ENCODE results near the gene FAM163A.

Gene FAM163A

GRCh38 chr1:179750630-179751029 lies 7.5 kb downstream of the FAM163A start:
- DNase-seq (ENCODE audit: low spot score) (no peak), FAIRE-seq (no peak)

DNA sequence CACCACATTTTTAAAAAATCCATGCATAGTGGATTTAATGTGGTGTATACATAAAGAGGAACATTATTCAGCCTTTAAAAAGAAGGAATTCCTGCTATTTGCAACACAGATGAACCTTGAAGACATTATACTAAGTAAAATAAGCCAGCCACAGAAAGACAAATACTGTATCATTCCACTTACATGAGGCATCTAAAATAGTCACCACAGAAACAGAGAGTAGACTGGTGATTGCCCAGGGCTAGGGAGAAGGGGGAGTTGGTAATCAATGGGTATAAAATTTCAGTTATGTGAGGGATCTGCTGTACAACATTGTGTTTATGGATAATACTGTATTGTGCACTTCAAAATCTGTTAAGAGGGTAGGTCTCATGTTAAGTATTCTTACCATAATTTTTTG lies 10.0 kb downstream of the FAM163A start:
- FAIRE-seq (no peak), DNase-seq (ENCODE audit: low spot score) (no peak)

GRCh38 chr1:179754041-179754624 lies 11.0 kb downstream of the FAM163A start:
- FAIRE-seq (no peak), DNase-seq (ENCODE audit: low spot score) (no peak)

DNA sequence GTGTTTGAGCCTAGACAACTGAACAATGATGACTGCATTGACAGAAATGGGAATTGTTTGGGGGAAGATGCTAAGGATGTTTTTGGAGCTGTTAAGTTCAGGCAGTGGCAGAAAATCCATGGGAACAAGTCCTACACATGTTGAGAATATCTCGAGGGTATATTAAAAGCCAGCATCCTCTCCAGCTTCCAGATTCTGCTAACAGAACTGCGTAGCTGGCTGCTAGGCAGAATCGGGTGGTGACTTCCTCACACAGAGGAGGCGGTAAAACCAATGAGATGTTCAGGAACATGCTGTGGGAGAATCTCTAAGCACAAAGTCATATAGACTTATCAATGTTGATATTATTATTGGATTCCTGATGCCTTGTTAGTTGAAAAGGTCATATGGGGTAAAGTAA lies 14.8 kb downstream of the FAM163A start:
- DNase-seq (ENCODE audit: low spot score), result no peak
- no peak for FAIRE-seq

- no peak for DNase-seq (ENCODE audit: low spot score)
- no peak for FAIRE-seq
Measured at GRCh38 chr1:179760521-179760920, 17.4 kb downstream of the FAM163A start.

DNA sequence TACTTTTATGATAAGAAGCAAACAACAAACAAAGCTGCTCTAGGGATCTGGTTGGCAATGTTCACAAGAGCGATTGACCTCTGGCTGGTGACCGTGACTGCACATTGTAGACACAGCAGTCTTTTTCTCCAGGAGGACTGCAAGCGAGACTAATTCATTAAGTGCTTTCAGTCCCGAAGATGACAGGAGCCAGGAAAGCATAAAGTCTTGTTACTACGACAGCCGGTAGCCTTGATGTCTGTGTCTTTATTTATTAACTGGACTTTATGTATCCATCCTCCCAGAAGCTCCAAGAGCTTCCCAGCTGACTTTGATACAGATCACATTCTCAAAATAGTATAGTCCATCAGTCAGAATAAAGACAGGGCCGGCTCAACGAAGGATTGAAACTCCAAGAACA lies 18.2 kb downstream of the FAM163A start:
- no peak for DNase-seq (ENCODE audit: low spot score)
- no peak for FAIRE-seq

DNA sequence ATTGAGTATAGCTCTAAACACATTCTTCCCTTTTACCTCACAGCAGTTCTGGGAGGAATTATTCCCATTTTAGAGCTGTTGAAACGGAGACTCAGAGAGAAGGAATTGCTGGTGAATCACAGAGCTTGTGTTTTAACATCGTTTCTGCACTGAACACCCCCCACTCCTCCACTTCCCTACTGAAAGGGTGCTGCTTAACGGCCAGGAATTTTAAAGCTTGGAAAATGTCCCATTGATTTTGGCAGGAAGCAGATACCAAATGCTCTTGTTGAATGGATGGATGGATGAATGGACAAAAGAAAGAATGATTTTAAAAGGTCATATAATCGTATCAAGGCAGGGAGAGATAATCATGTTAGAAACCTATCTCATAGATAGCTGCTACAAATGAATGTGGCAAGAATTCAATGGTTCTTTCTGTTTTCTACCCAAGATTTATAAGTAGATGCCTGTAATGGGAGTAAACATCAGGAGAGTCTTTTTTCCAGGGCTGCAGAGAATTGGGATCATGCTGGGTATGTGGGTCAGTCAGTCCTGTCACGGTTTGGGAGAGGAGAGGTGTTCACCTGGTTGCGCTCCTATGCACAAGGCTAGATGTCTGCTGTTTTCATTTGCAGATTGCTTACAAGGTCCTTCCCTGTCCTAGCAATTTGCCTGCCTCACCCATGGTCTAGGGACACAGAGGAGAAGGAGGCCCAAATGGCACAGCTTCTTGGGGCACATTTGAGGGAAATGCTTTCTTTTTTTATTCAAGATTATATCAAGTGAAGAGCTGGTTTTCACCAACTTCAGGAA lies 19.0 kb downstream of the FAM163A start:
- DNase-seq (ENCODE audit: low spot score) (no peak), FAIRE-seq (no peak)

- FAIRE-seq (no peak), DNase-seq (ENCODE audit: low spot score) (no peak)
Measured at GRCh38 chr1:179767177-179767581, 24.1 kb downstream of the FAM163A start.

GRCh38 chr1:179767996-179768395 lies 24.9 kb downstream of the FAM163A start:
- no peak for DNase-seq (ENCODE audit: low spot score)
- no peak for FAIRE-seq

DNA sequence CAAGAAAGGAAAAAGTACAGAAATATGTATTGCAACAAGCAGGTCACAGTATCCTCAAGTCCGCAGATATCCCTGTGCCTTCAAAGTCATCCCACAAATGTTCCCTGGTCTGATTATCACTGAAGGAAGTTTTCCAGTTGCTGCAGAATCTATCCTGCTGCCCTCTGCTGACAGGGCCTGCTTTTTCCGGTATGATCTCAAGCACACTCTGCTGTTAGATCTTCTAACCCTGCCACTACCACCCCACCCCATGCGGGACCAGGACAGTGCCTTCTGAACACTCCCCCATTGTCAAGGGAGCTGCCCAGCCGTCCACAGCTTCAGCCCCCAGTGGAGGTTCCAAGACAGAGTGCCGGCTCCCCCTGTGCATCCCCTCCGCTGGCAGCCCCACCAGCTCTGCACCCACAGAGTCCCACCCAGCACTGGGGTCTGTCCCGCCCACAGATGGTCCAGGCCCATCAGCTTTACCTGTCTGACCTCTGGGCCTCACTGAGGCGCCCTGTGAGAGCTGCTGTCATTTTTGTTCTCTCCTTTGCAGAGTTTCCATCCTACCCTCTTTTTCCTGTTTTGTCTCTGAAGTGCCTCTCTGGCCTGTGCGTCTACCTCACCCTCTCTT lies 27.9 kb downstream of the FAM163A start:
- DNase-seq (ENCODE audit: low spot score) (no peak), FAIRE-seq (no peak)

GRCh38 chr1:179773264-179773663 lies 30.2 kb downstream of the FAM163A start:
- FAIRE-seq, result no peak
- DNase-seq (ENCODE audit: low spot score), result no peak

DNA sequence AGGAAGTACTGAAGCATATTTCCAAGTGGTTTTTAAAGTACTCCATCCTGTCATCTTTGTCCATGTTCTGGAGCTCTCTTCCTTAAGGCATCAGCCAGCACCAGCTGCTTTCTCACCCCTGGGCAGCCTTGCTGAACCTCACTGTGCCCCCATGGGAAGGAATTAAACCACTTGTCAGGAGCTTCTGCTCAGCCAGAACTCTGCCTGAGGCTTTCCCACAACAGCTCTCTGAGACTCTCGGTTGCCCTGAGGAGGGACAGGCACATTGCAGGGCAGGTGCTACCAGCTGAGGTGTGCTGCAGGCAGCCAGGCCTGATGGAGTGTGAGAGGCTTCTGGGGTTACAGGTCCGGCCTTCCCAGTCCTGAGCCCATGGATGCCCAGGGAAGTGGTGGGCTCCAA lies 30.9 kb downstream of the FAM163A start:
- FAIRE-seq (no peak), DNase-seq (ENCODE audit: low spot score) (no peak)

DNA sequence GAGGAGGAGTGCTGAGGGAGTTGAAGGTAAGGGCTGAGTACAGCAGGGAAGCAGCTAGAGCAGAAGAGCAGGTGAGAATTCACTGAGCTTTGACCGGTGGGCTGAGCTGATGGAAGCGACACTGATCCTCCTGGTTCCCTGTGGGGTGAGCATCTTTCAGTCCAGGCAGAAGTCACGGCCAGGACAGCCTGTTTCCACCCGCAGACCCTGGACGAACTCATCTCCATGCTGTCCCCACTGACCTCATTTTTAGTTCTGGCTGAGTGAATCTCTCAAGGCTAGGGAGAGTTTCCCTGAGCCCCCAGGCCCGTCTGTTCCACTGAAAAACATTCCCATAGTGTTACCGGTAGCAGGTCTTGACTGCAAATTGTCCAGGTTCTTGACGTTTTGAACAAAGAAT lies 31.5 kb downstream of the FAM163A start:
- no peak for FAIRE-seq

DNA sequence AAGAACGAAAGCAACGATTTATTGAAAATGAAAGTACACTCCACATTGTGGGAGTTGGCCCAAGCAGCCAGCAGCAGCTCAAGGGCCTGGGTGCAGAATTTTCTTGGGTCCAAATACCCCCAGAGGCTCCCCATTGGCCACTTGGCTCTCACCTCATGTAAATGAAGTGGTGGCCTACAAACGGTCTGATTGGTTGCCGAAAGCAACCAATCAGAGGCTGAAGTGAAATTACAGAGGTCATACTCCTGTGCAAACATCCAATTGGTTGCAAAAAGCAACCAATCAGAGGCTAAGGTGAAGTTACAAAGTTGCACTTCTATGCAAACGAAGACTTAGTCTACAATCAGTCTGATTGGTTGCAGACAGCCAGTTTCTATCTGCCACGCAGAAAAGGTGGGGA lies 31.9 kb downstream of the FAM163A start:
- no peak for DNase-seq (ENCODE audit: low spot score)
- no peak for FAIRE-seq

More for the DNA sequence above, 31.5 kb downstream of the FAM163A start:
- no peak for DNase-seq (ENCODE audit: low spot score)

- DNase-seq (ENCODE audit: low spot score) (no peak), FAIRE-seq (no peak)
Measured at GRCh38 chr1:179776831-179777230, 33.7 kb downstream of the FAM163A start.

DNA sequence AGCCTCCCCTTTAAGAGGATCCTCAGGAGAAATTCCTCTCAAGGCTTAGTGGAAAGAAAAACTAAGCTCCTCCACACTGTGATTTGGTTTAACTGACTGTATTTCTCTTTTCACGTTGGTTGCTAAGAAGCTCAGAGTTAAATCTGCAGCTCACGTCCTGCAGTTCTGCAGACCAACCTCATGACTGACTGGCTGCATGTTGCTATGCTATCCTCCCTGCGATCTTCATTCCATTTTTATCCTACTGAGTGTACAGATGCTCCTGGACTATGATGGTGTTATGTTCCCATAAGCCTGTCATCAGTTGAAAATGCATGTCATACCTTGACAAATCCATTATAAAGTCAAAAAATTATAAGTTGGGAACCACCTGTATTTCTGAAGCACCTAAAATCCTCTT lies 34.6 kb downstream of the FAM163A start:
- DNase-seq (ENCODE audit: low spot score) (no peak), FAIRE-seq (no peak)

- FAIRE-seq (no peak), DNase-seq (ENCODE audit: low spot score) (no peak)
Measured at GRCh38 chr1:179779645-179780272, 36.7 kb downstream of the FAM163A start.

DNA sequence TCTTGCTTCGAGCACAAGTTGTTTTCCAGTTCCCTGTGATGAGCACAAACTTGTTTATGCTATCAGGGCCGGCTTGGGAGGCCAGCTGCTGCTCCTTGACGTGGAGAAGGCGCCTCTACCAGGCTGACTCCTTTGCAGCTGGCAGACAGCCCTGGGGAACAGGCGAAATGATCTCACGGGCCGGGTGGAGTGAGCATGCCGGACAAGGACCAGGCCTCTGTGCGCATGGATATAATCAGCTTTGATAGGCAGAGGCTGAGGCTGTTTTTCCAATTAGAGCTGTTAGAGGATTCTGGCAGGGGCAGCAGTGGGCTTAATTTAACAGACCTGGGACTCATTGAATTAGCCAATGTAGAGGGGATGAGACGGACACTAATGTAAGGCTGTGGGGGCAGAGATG lies 38.9 kb downstream of the FAM163A start:
- FAIRE-seq (no peak), DNase-seq (ENCODE audit: low spot score) (no peak)

DNA sequence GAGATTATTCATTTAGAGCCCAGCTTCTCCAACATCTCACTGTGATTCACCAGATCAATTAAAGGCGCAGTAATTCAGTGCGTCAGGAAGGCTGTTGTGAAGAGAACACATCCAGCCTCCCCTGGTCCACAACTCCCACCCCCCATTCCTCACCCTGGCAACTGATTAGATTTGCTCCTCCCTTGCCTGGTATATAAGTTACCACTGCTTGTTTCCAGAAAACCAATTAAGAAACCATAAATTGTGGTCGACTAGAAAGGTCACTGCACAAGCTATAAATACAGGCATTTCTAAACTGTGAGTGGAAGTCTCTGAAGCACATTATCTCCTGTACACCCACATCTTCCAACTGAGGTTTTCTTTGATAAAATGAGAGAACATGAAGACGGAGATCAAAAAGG lies 41.9 kb downstream of the FAM163A start:
- DNase-seq (ENCODE audit: low spot score) (no peak), FAIRE-seq (no peak)

GRCh38 chr1:179785728-179786127 lies 42.6 kb downstream of the FAM163A start:
- no peak for FAIRE-seq
- no peak for DNase-seq (ENCODE audit: low spot score)

- no peak for FAIRE-seq
- no peak for DNase-seq (ENCODE audit: low spot score)
Measured at GRCh38 chr1:179786815-179787685, 44.0 kb downstream of the FAM163A start.
